ENCODE results near the gene TFCP2L1.

The TFCP2L1 gene

GRCh38 chr2:121193185-121193584, 91.8 kb downstream of the TFCP2L1 start:
- no peak for DNase-seq

- no peak for DNase-seq
Observed at GRCh38 chr2:121192576-121192975, 92.4 kb downstream of the TFCP2L1 start.

- no peak for DNase-seq
Observed at GRCh38 chr2:121191191-121192170, 93.5 kb downstream of the TFCP2L1 start.

GRCh38 chr2:121189661-121190381, 95.2 kb downstream of the TFCP2L1 start:
- DNase-seq, result no peak

- DNase-seq, result no peak
Observed at GRCh38 chr2:121189011-121189410, 96.0 kb downstream of the TFCP2L1 start.

- no peak for DNase-seq
Observed at GRCh38 chr2:121187982-121188411, 97.0 kb downstream of the TFCP2L1 start.

GRCh38 chr2:121187351-121187981, 97.5 kb downstream of the TFCP2L1 start:
- no peak for DNase-seq

GRCh38 chr2:121186261-121186660, 98.7 kb downstream of the TFCP2L1 start:
- DNase-seq, result no peak

GRCh38 chr2:121185571-121186074, 99.4 kb downstream of the TFCP2L1 start:
- DNase-seq, result no peak

GRCh38 chr2:121185111-121185510, 99.9 kb downstream of the TFCP2L1 start:
- DNase-seq, result no peak

GRCh38 chr2:121184248-121184862, 100.6 kb downstream of the TFCP2L1 start:
- DNase-seq, result no peak

GRCh38 chr2:121182520-121182919, 102.5 kb downstream of the TFCP2L1 start:
- no peak for DNase-seq

GRCh38 chr2:121179467-121179866, 105.5 kb downstream of the TFCP2L1 start:
- DNase-seq, result no peak

GRCh38 chr2:121178730-121179129, 106.3 kb downstream of the TFCP2L1 start:
- DNase-seq, result no peak

GRCh38 chr2:121177896-121178295, 107.1 kb downstream of the TFCP2L1 start:
- DNase-seq, result no peak

GRCh38 chr2:121175326-121175725, 109.7 kb downstream of the TFCP2L1 start:
- no peak for DNase-seq

- no peak for DNase-seq
Observed at GRCh38 chr2:121173806-121174205, 111.2 kb downstream of the TFCP2L1 start.

GRCh38 chr2:121173112-121173511, 111.9 kb downstream of the TFCP2L1 start:
- no peak for DNase-seq

GRCh38 chr2:121172456-121172855, 112.5 kb downstream of the TFCP2L1 start:
- no peak for DNase-seq

- no peak for DNase-seq
Observed at GRCh38 chr2:121171625-121172119, 113.3 kb downstream of the TFCP2L1 start.

- no peak for DNase-seq
Observed at GRCh38 chr2:121170577-121170976, 114.4 kb downstream of the TFCP2L1 start.

- DNase-seq, result no peak
Observed at GRCh38 chr2:121167411-121167810, 117.6 kb downstream of the TFCP2L1 start.

Data from NCI-H1048 (cell line).